ENCODE measurements around the gene CDKL4.
A peak's percentile ranks its signal among the peaks of the same experiment; 100 is the strongest.
"Not testable (repeated sequence)": the region's sequence is repeated elsewhere in the genome, so short reads cannot be mapped to it uniquely, and the experiment has no call there.

CDKL4 gene

DNA sequence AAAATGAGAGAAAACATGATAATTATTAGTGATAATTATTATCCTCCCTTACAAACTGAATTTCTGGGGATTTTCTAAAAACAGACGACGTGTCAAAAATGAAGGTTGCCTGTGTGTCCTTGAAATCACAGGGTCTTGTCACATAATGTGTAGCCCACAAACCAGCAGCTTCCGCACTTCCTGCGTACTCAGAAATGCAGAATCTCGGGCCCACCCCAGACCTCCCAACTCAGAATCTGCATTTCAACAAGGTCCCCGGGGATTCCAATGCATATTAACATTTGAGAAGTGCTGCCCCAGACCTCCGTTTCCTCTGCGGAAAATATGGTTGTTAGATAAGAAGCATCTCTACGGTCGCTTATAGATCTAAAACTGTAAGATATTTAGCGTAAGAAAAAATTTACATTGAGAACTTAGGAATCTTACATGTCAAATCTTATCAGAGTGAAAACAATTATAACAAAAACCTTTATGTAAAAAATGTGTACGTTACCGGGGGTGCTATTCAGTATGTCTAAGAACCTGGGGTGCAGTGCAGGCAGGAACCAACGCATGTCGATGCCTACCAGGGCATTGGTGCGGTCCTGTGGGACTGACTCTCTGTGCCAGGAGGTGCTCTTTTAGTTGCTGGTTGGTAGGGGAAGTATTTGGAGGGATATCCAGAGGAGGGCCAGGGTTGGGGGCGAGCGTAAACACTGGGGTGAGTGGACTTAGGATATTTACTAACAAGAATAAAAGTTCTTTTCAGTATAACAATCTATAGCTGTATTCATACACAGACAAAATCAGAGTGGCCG lies 15.2 kb downstream of the CDKL4 start:
- DNase-seq, result peak; percentile 43

GRCh38 chr2:39227628-39228412 lies 15.9 kb downstream of the CDKL4 start:
- DNase-seq, result peak; percentile 85

- DNase-seq, result peak; percentile 59
Observed at GRCh38 chr2:39225567-39225966, 18.2 kb downstream of the CDKL4 start.

- DNase-seq, result no peak
Observed at GRCh38 chr2:39223909-39224308, 19.9 kb downstream of the CDKL4 start.

GRCh38 chr2:39221459-39221858 lies 22.3 kb downstream of the CDKL4 start:
- no peak for DNase-seq

DNA sequence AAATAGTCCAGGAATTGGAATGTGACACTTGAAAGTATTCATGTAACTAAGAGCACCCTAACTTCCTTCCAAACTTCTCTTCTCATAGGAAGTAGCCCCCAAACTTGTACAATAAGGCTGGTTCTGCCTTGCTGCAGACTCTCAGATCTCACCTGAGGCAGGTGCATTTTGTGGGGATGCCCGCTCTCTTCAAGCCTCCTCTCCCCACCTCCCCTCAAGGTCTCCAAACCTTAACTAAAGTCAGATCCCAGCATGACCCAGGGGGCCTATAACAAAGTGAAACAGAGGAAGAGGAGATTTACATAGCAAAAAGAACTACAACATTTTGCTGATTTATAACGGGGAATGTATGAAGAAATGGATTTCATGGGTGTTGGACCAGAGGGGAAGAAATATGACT lies 23.6 kb downstream of the CDKL4 start:
- DNase-seq, result no peak

DNA sequence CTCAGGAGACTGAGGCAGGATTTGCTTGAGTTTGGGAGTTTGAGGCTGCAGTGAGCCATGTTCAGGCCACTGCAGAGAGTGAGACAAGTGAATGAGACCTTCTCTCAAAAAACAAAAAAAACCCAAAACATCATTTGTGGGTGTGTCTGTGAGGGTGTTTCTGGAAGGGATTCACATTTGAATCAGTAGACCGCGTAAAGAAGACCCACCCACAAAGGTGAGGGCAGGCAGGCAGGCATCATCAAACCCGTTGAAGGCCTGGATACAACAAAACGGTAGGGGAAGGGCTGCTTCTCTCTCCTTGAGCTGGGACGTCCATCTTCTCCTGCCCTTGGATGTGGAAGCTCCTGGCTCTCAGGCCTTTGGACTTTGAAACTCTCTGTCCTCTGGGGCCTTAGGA lies 25.4 kb downstream of the CDKL4 start:
- peak; percentile 61 for DNase-seq

DNA sequence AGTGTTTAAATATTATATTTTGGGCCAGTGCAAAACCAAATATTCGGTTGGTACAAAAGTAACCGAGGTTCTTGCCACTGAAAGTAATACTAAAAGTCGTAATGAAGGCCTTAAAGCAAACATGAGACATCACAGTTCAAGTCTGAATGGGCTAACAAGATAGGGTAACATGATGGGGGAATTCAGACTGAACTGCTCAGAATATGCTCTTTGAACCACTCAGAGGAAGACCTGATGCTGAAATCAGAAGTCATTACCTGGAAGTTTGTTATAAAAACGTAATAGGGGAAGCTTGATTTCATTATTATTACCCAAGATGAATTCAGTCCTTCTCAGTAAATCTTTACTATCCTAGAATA lies 26.6 kb downstream of the CDKL4 start:
- DNase-seq, result peak; percentile 88

DNA sequence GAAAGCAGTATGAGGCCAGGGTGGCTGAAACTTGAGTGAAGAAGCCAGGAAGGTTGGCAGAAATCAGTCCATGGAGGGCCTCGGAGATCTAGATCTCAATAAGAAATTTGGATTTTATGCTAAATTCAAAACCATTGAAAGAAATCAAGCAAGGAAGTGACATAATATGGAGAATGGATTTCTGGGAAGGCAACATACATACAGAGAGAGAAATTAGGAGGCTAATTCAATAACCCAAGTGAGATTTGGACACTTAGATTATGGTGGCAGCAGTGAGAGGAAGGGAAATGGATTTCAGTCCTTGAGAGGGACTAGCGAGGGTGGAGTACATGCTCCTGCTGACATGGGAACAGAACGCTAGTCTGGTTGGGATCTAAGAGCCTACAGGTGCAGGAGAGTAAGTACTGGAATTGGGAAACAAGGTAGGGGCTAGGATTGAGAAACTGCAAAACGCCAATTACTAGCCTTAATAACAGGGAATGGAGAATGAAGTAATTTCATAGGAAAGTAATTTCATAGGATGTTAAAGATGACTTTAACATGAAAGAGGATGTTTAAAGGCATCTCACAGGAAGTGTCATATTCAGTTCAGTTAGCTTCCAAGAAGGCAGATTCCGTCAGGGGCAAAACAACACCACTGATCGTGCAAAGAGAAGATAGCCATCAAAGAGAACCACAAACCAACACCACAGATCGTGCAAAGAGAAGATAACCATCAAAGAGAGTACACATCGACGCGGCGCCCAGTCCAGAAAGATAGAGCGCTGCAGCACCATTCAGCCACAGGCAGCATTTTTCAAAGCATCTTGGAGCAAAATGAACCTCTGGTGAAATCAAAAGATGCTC lies 27.2 kb downstream of the CDKL4 start:
- DNase-seq, result peak; percentile 95

- peak; percentile 57 for DNase-seq
Observed at GRCh38 chr2:39215545-39215944, 28.2 kb downstream of the CDKL4 start.

DNA sequence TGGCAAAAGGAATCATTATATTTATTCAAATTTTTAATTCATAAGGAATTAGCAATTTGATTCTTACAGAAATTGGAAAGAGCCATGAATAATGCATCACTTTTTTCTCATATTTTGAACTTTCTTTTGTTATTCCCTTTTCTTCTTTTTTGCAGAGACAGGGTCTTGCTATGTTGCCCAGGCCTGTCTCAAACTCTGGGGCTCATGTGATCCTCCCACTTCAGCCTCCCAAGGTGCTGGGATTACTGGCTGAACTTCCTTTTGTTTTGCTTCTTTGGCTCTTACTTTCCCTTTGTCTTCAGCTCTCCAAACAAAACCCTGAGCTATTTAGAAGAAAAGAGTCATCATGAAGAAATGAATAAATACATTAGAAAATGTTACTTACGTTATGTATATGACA lies 30.8 kb downstream of the CDKL4 start:
- no peak for DNase-seq

- no peak for DNase-seq
Observed at GRCh38 chr2:39210846-39211245, 32.9 kb downstream of the CDKL4 start.

- no peak for DNase-seq
Observed at GRCh38 chr2:39203382-39203781, 40.4 kb downstream of the CDKL4 start.

GRCh38 chr2:39202639-39203369 lies 41.0 kb downstream of the CDKL4 start:
- DNase-seq, result peak; percentile 46

- DNase-seq, result not testable (repeated sequence)
Observed at GRCh38 chr2:39197003-39197402, 46.8 kb downstream of the CDKL4 start.

GRCh38 chr2:39194686-39195085 lies 49.1 kb downstream of the CDKL4 start:
- no peak for DNase-seq

- DNase-seq, result peak; percentile 72
Observed at GRCh38 chr2:39188960-39189494, 54.7 kb downstream of the CDKL4 start.

DNA sequence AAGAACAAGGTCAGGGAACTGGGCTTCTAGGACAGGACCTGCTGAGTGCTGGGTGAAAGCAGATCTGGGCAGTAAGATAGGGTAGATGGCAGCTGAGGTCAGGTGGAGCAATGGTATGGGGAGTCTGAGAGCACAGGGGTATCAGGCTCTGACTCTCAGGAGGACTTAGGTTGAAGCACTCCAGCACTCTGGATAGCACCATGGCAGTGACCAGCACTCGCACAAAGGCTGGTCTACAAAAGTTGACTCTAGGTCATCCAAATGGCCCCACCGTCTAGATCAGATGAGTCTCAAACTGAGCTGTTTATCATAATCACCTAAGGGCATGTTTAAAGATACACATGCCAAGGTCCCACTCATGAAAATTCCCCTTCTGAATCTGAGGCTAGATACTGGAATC lies 60.1 kb downstream of the CDKL4 start:
- DNase-seq, result no peak

- DNase-seq, result no peak
Observed at GRCh38 chr2:39181297-39181696, 62.5 kb downstream of the CDKL4 start.

DNA sequence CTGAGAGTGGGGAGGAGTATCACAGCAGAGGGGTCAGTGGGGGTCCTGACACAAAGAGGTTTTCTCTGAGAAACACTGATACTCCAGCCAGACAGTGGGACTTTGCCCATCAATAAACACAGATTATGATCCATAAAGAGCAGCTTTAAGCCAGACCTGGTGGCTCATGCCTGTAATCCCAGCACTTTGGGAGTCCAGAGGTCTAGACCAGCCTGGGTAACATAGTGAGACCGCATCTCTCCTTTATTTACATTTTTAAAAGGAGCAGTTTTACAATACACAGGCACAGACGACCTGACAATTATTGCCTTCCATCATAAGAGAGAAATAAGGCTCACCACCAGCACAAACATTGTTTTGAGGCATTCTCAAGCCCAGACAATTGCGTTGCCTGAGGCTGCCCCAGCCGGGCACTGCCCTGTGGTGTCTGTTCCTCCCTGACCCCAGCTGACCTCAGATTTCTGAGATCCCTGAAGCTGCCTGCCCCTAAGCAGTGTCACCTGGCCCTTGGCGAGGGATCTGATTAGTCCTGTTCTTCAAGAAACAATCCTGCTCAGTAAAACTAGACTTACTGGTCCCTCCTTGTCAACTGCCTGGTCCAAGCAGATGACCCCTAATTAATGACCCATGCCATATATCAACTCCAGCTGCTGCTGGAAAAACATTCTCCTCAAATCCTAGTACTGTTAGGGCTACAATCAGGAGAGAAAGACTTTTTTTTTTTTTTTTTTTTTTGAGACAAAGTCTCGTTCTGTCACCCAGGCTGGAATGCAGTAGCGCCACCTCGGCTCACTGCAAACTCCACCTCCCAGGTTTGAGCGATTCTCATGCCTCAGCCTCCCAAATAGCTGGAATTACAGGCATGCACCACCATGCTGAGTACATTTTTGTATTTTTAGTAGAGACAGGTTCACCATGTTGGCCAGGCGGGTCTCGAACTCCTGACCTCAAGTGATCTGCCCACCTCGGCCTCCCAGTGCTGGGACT lies 63.5 kb downstream of the CDKL4 start:
- no peak for DNase-seq

DNA sequence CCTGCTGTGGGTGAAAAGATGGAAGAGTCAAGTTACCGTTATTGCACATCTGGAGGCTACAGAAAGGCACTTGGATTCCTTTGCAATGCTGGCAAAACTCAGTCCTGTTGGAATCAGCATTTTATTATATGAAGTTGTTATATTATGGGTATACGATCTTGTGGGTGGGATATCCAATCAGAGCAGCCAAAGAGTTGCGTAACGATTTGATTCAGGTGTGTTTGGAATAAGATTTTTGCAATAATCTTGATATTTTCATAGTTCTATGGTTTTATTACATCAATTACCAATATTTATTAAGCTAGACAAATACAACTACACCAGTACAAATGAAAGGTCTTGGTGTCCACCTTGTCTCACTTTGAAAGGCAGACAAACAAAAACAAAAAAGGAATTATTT lies 65.0 kb downstream of the CDKL4 start:
- no peak for DNase-seq
